HS-5 (cell line): ENCODE results near the gene DDIT4.
A peak's percentile ranks its signal among the peaks of the same experiment; 100 is the strongest.
"Not testable (repeated sequence)": the region's sequence is repeated elsewhere in the genome, so short reads cannot be mapped to it uniquely, and the experiment has no call there.

Experiments used
- DNase-seq: peaks from one replicate; pipeline ENCODE4 v3.0.0-alpha.2; 2012; ENCODE audit warnings: low read depth

Gene DDIT4

GRCh38 chr10:72267819-72268399 is 5.8 kb upstream of the DDIT4 start:
- DNase-seq: no peak

- not testable (repeated sequence) for DNase-seq
Observed at GRCh38 chr10:72268475-72269200, 5.1 kb upstream of the DDIT4 start.

- no peak for DNase-seq
Observed at GRCh38 chr10:72270607-72271281, 3.0 kb upstream of the DDIT4 start.

GRCh38 chr10:72272689-72273409 is 875 bp upstream of the DDIT4 start:
- peak; percentile 84 for DNase-seq

- no peak for DNase-seq
Observed at GRCh38 chr10:72274213-72274729, 547 bp downstream of the DDIT4 start.

- no peak for DNase-seq
Observed at GRCh38 chr10:72274730-72275350, 1.1 kb downstream of the DDIT4 start.

- DNase-seq: no peak
Observed at GRCh38 chr10:72275351-72276012, 1.8 kb downstream of the DDIT4 start.

- no peak for DNase-seq
Observed at GRCh38 chr10:72276013-72276387, 2.3 kb downstream of the DDIT4 start.

- DNase-seq: peak; percentile 58
Observed at GRCh38 chr10:72276421-72277339, 3.0 kb downstream of the DDIT4 start.

GRCh38 chr10:72277340-72277995 is 3.7 kb downstream of the DDIT4 start:
- no peak for DNase-seq

- no peak for DNase-seq
Observed at GRCh38 chr10:72277996-72278667, 4.4 kb downstream of the DDIT4 start.

- no peak for DNase-seq
Observed at GRCh38 chr10:72278668-72279393, 5.1 kb downstream of the DDIT4 start.

- not testable (repeated sequence) for DNase-seq
Observed at GRCh38 chr10:72279587-72279986, 5.9 kb downstream of the DDIT4 start.

- no peak for DNase-seq
Observed at GRCh38 chr10:72283131-72283530, 9.4 kb downstream of the DDIT4 start.

- DNase-seq: no peak
Observed at GRCh38 chr10:72285972-72286521, 12.3 kb downstream of the DDIT4 start.

- DNase-seq: no peak
Observed at GRCh38 chr10:72291019-72291532, 17.4 kb downstream of the DDIT4 start.

- DNase-seq: no peak
Observed at GRCh38 chr10:72292223-72292691, 18.5 kb downstream of the DDIT4 start.
